A673 (cell line): ENCODE results near the gene IL4. TPM values are rescaled to one million over a fixed set of nuclear protein-coding genes. Genes with fewer than 3 reads are reported as not detected.

Experiments used
- BruUV-seq: library from RNA; stranded (reverse); fragments of 400-500 nt; replicated peaks from 2 replicates; lab custom pipeline; 2021; lab: Mats Ljungman, UMichigan
- CTCF ChIA-PET: fragments of 300-600 bp; sonication (Branson Sonifier 250); formaldehyde crosslinking; loops from one replicate; lab custom pipeline; 2022; ENCODE audit warnings: antibody characterized with exemption; lab: Charles Lee
- POLR2A ChIA-PET: fragments of 300-600 bp; sonication (Branson Sonifier 250); formaldehyde crosslinking; loops from one replicate; lab custom pipeline; 2022; ENCODE audit warnings: antibody characterized with exemption; ENCODE audit not compliant: low non-redundant PET; lab: Charles Lee
- DNase-seq: peaks from one replicate; pipeline ENCODE4 v3.0.0-alpha.2; 2015; ENCODE audit warnings: low spot score
- H3K27ac ChIP-seq: fragments of 200-600 bp; sonication (generic); 2 replicates; pipeline ENCODE4 v1.5.1; 2016; ENCODE audit warnings: mixed run types, low read depth, mild to moderate bottlenecking, mixed read lengths, antibody characterized with exemption, low read length; ENCODE audit not compliant: poor library complexity, severe bottlenecking
- H3K27me3 ChIP-seq: fragments of 200-600 bp; sonication (generic); replicated peaks from 2 replicates; pipeline ENCODE4 v1.6.1; 2017; ENCODE audit warnings: mixed run types, low read depth, mild to moderate bottlenecking, mixed read lengths, antibody characterized with exemption, low read length; ENCODE audit not compliant: insufficient read depth, poor library complexity
- H3K36me3 ChIP-seq: fragments of 200-600 bp; sonication (generic); 2 replicates; pipeline ENCODE4 v1.6.1; 2016; ENCODE audit warnings: mixed run types, mild to moderate bottlenecking, mixed read lengths, antibody characterized with exemption, low read length; ENCODE audit not compliant: insufficient read depth, poor library complexity, severe bottlenecking
- H3K4me1 ChIP-seq: fragments of 200-600 bp; sonication (generic); 2 replicates; pipeline ENCODE4 v1.6.1; 2017; ENCODE audit warnings: mixed run types, mild to moderate bottlenecking, mixed read lengths, antibody characterized with exemption, low read length; ENCODE audit not compliant: insufficient read depth, poor library complexity, severe bottlenecking
- H3K4me3 ChIP-seq: fragments of 200-600 bp; sonication (generic); 2 replicates; pipeline ENCODE4 v1.5.1; 2016; ENCODE audit warnings: low read depth, mixed run types, mild to moderate bottlenecking, mixed read lengths, low read length; ENCODE audit not compliant: poor library complexity, severe bottlenecking
- H3K9me3 ChIP-seq: fragments of 200-600 bp; sonication (generic); 2 replicates; pipeline ENCODE4 v1.6.1; 2016; ENCODE audit warnings: mixed run types, low read depth, mild to moderate bottlenecking, mixed read lengths, antibody characterized with exemption, low read length; ENCODE audit not compliant: poor library complexity, severe bottlenecking
- EZH2 ChIP-seq: fragments of 200-600 bp; sonication (generic); IDR thresholded peaks from 2 replicates; pipeline ENCODE4 v1.6.1; 2017; ENCODE audit warnings: borderline replicate concordance, low read depth, mild to moderate bottlenecking, mixed read lengths, antibody characterized with exemption, low read length; ENCODE audit not compliant: poor library complexity, severe bottlenecking
- intact Hi-C: fragments of 100-400 bp; cut with micrococcal nuclease; formaldehyde crosslinking; loops from one replicate; pipeline ENCODE4 v1.10.0; 2022; ENCODE audit not compliant: unreplicated experiment
- total RNA-seq: library from RNA; stranded (reverse); gene quantifications from 2 replicates; pipeline ENCODE4 v1.2.3, GENCODE V29; 2021
- TF ChIP-seq, protein P1 (sequence below): fragments of 300-800, 200-600 bp; sonication (generic); conservative IDR thresholded peaks from 2 replicates; pipeline ENCODE4 v1.5.1; 2017; ENCODE audit warnings: low read depth, mild to moderate bottlenecking, antibody characterized with exemption, low read length, moderate library complexity, mixed read lengths

The IL4 gene
- total RNA-seq, 1 experiment from 2014 or later: not detected

DNA sequence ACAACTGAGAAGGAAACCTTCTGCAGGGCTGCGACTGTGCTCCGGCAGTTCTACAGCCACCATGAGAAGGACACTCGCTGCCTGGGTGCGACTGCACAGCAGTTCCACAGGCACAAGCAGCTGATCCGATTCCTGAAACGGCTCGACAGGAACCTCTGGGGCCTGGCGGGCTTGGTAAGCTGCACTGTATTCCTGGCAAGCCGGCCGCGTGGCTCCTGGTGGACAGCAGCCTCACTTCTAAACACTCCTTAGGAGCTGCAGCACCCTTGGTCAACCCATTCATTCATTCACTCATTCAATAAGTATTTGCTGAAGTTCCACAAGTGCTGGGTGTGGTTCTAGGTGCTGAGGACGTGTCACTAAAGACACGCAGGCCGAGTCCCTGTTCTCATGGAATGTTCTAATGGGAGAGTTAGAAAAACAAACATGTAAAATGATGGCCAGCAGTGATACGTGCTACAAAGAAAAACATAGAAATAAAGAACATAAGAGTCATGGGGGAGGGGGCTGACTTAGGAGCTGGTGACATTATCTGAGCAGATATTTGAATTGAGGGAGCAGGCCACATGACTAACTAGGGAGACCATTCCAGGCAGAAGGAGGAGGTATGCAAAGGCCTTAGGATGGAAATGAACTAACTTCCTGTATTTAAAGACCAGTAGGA, 6.1 kb downstream of the IL4 start:
- Histone ChIP-seq H3K36me3 (no peaks in the 10 kb centered on the region), H3K27ac (no peak overlapping the region), H3K4me1 (no peaks in the 10 kb centered on the region), H3K9me3 (no peaks in the 10 kb centered on the region), H3K27me3 (no peaks in the 10 kb centered on the region), H3K4me3 (no peak overlapping the region)
- CTCF ChIA-PET: no interaction called here
- DNase-seq: no peak
- BruUV-seq: no TSS peak
- POLR2A ChIA-PET: no interaction called here
- TF ChIP-seq, protein P1, sequence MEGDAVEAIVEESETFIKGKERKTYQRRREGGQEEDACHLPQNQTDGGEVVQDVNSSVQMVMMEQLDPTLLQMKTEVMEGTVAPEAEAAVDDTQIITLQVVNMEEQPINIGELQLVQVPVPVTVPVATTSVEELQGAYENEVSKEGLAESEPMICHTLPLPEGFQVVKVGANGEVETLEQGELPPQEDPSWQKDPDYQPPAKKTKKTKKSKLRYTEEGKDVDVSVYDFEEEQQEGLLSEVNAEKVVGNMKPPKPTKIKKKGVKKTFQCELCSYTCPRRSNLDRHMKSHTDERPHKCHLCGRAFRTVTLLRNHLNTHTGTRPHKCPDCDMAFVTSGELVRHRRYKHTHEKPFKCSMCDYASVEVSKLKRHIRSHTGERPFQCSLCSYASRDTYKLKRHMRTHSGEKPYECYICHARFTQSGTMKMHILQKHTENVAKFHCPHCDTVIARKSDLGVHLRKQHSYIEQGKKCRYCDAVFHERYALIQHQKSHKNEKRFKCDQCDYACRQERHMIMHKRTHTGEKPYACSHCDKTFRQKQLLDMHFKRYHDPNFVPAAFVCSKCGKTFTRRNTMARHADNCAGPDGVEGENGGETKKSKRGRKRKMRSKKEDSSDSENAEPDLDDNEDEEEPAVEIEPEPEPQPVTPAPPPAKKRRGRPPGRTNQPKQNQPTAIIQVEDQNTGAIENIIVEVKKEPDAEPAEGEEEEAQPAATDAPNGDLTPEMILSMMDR: no peak
- TF ChIP-seq EZH2: no peak
- intact Hi-C loops: no loop called here

DNA sequence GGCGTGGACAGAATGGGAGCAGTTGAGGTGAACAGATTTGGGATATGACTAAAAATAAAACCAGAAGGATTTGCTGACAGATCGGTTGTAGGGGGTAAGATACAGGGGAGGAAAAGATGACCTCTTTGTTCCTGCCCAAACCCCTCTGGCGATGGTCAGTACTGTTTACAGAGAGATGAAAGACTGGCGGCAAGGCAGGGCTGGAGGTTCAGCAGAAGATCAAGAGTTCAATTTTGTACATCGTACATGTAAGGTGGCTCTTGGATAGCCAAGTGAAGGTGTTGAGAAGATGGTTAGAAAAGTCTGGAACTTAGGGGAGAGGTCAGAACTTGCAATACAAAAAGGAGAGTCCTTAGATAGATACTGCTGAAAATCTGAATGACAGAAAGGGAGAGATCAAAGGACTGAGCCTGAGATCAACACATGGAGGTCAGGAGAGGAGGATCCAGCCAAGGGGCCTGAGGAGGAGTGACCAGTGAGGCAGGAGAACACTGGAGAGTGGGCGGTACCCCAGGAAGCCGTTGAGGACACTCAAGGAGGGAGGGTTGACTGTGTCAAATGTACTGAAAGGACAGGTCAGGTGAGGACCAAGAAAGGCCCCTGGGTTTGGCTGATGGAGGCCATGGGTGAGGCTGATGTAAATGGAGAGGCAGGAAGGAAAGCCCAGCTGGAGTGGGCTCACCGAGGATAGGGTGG, 7.1 kb downstream of the IL4 start:
- TF ChIP-seq EZH2: no peak
- TF ChIP-seq, protein P1: no peak
- ChIA-PET POLR2A (no interaction called here), CTCF (no interaction called here)
- no peaks in the 10 kb centered on the region for H3K36me3 ChIP-seq
- H3K4me3 ChIP-seq: no peak overlapping the region
- no peaks in the 10 kb centered on the region for H3K9me3 ChIP-seq
- no peak for DNase-seq
- no peaks in the 10 kb centered on the region for H3K27me3 ChIP-seq
- H3K4me1 ChIP-seq: no peaks in the 10 kb centered on the region
- no peak overlapping the region for H3K27ac ChIP-seq
- intact Hi-C loops: no loop called here
- no TSS peak for BruUV-seq

DNA sequence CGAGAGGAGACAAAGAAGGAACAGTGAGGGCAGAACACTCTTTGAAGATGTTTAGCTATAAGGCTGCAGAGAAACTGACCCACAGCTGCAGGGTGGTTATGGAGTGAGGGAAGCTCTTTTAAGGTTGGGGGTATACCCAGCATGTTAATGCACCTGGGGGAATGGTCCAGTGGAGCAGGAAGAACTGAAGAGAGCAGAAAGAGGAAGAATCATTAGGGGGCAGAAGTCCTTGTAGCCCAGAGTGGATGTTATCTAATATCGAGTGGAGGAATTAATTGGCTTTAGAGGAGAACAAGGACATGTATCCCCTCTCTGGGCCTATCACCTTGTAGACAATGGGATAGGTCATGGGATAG, 7.7 kb downstream of the IL4 start:
- H3K27me3 ChIP-seq: no peaks in the 10 kb centered on the region
- no peaks in the 10 kb centered on the region for H3K4me1 ChIP-seq
- ChIA-PET CTCF (no interaction called here), POLR2A (no interaction called here)
- no TSS peak for BruUV-seq
- TF ChIP-seq, protein P1: no peak
- TF ChIP-seq EZH2: no peak
- no peak overlapping the region for H3K27ac ChIP-seq
- DNase-seq: no peak
- no peaks in the 10 kb centered on the region for H3K9me3 ChIP-seq
- no peaks in the 10 kb centered on the region for H3K36me3 ChIP-seq
- intact Hi-C loops: no loop called here
- H3K4me3 ChIP-seq: no peak overlapping the region
